SHP77 (cell line): Measurements from ENCODE around the gene CELF1.

ENCODE experiments used
- DNase-seq, 2 experiments: peaks; one replicate each; lab custom pipeline; 2025; lab: John Stamatoyannopoulos, UW

The CELF1 gene

DNA sequence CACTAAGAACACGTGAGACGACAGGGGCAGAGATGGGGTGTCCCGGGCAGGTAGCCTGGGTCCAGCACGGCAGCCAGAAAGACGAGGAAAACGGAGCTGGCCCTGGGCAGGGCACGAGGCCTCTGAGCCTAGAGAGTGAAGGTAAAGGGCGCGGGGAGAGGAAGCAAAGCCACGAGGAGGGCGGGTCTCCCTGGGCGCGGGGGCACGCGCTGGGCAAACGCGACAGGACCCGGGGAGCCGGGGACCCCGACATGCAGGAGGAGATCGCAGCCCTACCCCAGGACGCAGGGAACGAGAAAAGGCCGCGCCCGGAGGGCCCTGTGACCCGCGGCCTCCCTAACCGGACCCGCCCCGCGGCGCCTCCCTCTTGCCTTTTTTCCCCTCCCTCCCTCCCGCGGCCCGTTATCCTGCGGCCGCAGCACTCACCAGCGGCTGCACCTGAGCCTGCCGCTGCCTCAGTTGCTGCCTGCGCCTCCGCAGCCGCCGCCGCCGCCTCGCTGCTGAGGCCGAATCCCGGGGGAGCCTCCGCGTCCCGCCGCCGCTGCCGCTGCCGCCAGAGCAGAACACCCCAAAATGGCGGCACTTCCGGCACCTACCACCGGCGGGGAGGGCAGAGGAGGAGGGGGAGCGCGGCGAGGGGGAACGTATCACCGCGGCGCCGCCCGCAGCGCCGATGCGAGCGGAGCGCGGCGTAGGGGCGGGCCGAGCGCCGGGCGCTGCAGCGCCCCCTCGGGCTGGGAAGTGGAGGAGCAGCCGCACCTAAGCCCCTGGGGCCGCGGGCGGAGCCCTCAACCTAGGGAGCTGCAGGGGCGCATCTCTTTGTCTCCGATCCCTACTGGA, at the start of gene CELF1:
TSS of gene CELF1 (minus strand) at position 567 of the 840 bp plus-strand sequence. CDS start 53,609 bp downstream, outside the sequence.
- peak; percentile 89 to 94 for DNase-seq

GRCh38 chr11:47599902-47600301, 47.0 kb upstream of the CELF1 start:
- DNase-seq: no peak

- no peak for DNase-seq
Measured at GRCh38 chr11:47595967-47596366, 43.0 kb upstream of the CELF1 start.

DNA sequence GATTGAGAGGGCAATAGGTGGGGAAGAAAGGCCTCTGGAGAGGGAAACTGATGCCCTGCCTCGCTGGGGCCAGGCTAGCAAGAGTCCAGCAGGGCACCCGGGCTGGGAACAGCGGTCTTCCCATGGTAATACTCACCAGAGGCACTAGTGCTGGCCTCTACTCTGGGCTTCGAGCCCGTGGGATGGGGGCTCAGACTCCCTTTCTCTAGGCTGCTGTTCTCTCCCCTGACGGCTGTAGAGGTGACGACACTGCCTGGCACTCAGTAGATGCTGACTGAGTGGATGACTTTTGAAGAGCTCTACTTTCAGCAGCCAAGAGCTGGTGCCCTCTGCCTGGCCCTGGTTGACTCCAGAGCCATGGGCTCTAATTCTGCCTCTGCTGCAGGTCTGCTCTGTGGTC, 42.1 kb upstream of the CELF1 start:
- DNase-seq: no peak

- no peak for DNase-seq
Measured at GRCh38 chr11:47593934-47594855, 41.3 kb upstream of the CELF1 start, which contains the start of gene C1QTNF4. TSS of gene C1QTNF4 (minus strand) at chr11:47594411. CDS start at chr11:47590810, 3,601 bp downstream.

- no peak for DNase-seq
Measured at GRCh38 chr11:47593492-47593933, 40.6 kb upstream of the CELF1 start.

DNA sequence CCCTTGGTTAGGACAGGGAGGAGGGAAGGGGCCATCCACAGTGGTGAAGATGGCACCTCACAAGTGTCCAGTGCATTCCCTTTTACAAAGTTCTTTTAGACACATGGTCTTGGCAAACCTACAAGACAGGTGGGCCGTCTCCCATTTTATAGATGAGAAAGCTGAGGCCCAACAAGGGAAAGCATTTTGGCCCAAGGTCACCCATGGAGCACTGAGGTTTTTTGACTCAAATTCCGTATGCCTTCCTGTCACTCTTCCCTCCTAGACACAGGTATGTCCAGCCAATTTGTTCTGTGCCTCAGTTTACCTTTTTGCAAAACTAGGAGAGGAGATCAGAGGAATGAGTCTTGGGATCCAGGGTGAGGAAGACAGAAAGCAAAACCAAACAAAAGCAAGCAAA, 40.0 kb upstream of the CELF1 start:
- no peak for DNase-seq

- no peak for DNase-seq
Measured at GRCh38 chr11:47592251-47592650, 39.3 kb upstream of the CELF1 start.

GRCh38 chr11:47591764-47592163, 38.8 kb upstream of the CELF1 start:
- DNase-seq: no peak

- DNase-seq: no peak
Measured at GRCh38 chr11:47589977-47590861, 37.3 kb upstream of the CELF1 start.

GRCh38 chr11:47589584-47589976, 36.6 kb upstream of the CELF1 start:
- no peak for DNase-seq

DNA sequence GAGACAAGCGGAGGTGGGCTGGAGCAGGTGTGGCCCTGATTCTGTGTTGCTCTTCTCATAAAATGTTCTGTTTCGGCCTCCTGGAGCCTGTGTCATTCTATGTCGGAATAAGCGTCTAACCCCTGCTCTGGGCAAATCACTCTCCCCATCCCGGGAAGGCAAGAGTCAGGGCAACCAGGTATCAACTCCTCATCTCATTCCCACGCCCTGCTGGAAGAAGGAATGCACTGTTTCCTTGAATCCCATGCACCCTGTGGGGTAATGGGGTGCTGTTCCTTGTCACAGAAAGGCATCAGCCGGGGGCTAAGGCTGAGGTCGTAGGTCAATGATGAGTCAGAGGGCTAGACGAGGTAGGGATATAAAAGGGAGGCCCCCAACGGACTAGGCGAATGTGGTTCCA, 36.2 kb upstream of the CELF1 start:
- no peak for DNase-seq

DNA sequence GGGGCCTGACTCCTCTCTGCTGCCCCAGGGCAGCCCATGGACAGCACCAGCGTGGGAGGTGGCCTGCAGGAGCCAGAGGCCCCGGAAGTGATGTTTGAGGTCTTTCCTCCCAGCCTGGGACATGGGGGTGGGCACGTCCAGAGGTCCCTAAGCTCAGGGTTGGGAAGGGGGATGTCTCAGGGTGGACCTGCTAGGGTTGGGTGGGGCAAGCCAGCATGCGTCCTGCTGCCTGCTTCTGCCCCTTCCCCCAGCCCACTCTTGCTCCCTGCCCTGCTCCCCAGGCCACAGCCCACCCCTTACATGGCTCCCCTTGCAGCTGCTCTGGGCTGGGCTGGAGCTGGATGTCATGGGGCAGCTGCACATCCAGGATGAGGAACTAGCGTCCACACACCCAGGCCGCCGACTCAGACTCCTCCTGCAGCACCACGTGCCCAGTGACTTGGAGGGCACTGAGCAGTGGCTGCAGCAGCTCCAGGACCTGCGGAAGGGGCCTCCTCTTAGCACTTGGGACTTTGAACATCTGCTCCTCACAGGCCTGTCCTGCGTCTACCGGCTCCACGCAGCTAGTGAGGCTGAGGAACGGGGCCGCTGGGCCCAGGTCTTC, 34.9 kb upstream of the CELF1 start:
- DNase-seq: no peak

DNA sequence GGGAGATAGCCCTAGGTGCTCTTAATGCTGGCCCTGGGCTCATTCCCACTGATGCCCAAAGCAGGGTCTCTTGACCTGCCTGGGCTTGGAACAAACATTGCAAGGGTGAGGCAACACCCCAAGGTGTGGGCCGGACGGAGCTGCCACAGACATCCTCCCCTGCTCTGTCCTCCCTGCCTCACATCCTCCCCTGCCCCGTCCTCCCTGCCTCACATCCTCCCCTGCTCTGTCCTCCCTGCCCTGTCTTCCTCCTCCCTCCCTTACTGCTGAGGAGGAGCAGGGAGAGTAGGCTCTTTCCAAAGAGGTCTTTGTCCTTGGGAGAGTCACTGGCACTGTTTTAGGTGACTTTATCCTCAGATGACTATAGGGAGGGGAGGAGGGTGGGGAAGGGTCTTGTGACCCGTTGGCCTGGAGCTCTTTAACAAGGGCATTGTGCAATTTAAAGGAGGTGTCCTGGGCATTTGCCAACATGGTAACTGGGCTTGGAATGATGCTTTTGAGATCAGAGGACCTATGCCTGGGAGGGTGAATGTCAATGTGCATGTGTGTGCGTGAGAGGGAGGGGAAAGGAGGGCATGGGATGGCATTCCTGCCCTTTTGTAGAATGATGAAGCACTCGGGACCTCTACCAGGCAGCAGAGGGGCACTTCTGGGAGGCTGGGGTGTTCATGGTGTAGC, 34.2 kb upstream of the CELF1 start:
- no peak for DNase-seq

GRCh38 chr11:47586098-47586855, 33.3 kb upstream of the CELF1 start, which contains the start of gene FAM180B:
TSS of gene FAM180B (plus strand) at chr11:47586678. CDS start at chr11:47586769, 91 bp downstream.
- DNase-seq: no peak

DNA sequence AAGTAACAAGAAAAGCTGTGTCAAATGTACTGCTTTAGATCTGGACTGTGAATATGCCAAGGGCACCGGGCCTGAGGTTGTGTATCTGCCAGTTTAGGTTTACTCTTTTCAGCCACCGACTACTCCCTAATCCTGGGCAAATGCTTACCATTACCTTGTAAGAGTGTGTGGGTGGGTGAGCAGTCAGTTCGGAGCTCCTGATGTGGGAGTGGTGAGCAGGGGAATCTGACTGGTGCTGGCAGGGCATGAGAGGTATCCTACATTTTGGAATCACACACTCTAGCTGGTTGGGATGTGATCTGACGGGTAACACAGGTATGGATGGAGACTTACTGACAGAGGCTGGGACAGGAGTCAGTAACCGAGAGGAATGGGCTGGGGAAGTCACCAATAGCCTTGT, 30.9 kb upstream of the CELF1 start:
- DNase-seq: no peak

DNA sequence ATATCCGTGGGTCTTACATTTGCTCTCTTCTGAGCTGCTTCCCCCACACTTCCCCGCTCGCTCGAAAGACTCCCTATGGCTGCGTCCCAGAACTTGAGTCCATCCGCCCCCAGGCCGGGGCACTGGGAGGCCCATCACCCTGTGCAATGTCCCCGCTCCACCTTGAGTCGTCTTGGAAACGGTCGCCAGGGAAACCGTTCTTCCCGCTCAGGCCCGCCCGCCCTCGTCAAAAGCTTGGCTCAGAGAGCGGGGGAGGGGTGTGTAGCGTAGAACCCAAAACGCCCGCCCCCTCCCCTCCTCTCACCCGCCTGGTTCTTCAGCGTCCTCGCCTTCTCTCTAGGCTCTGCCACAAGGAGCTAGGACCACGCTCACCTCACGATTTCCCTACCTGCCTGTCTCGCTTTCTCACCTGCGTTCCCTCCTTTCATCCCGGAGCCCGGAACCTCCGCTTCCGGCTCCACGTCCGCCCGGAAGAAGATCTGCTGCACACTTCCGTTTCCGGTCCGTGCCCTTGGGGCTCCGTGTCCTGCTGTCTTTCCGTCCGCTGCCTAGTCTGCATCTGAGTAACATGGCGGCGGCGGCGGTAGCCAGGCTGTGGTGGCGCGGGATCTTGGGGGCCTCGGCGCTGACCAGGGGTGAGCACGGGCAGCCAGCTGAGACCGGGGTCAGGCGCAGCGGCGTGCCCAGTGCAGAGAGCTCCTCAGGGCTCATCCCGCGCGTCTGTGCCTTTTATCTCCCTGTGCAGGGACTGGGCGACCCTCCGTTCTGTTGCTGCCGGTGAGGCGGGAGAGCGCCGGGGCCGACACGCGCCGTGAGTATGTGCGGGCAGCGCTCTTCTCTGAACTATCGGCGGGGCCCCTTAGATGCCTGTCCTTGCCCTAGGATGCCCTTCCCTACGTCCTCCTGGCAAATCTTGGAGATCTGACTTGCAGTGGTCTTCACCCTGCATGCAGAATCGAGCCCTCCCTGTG, 25.9 kb upstream of the CELF1 start, which contains the start of the genes KBTBD4 and NDUFS3:
TSS of gene KBTBD4 (minus strand) at position 447 of the 971 bp plus-strand sequence. CDS start at position 428, 19 bp downstream.
TSS of gene NDUFS3 (plus strand) at position 551 of the 971 bp plus-strand sequence. CDS start at position 569, 18 bp downstream.
- DNase-seq: peak; percentile 86 to 92

GRCh38 chr11:47577460-47578041, 24.6 kb upstream of the CELF1 start:
- DNase-seq: no peak
